Bronchial epithelial cell (primary cell): ENCODE measurements around the gene GPX3. TPM values are rescaled to one million over a fixed set of nuclear protein-coding genes. Genes with fewer than 3 reads are reported as not detected.
A peak's percentile ranks its signal among the peaks of the same experiment; 100 is the strongest.

Experiments
- DNase-seq: peaks from one replicate; pipeline ENCODE4 v3.0.0-alpha.2; 2010; ENCODE audit warnings: low read depth
- FAIRE-seq: peaks from 2 replicates; lab custom pipeline; 2011; peaks lifted over from hg19 to GRCh38; lab: Jason Lieb, UNC
- H3K27me3 ChIP-seq: 2 replicates; pipeline ENCODE4 v1.5.1; 2011; ENCODE audit warnings: low read length; ENCODE audit not compliant: control insufficient read depth, insufficient read depth
- H3K36me3 ChIP-seq: 2 replicates; pipeline ENCODE4 v1.5.1; 2011; ENCODE audit warnings: low read length; ENCODE audit not compliant: control insufficient read depth, insufficient read depth
- H3K4me3 ChIP-seq: 2 replicates; pipeline ENCODE4 v1.5.1; 2011; ENCODE audit warnings: mild to moderate bottlenecking, low read depth, low read length, control low read depth
- CTCF ChIP-seq: IDR thresholded peaks from 2 replicates; pipeline ENCODE4 v1.5.1; 2011; ENCODE audit warnings: mild to moderate bottlenecking, moderate library complexity, low read length, control low read depth, inconsistent platforms; ENCODE audit not compliant: insufficient read depth, severe bottlenecking
- total RNA-seq: library from RNA; depleted of rRNA; stranded (reverse); fragments of >200 nt; gene quantifications from 2 replicates; pipeline ENCODE4 v1.2.1, GENCODE V29; 2014

Gene GPX3
- total RNA-seq, 1 donor from 2014 or later, result 79.0 TPM

GRCh38 chr5:151048526-151048925 lies 28.1 kb downstream of the GPX3 start:
- DNase-seq (no peak), FAIRE-seq (no peak)

GRCh38 chr5:151051066-151051930 lies 30.9 kb downstream of the GPX3 start:
- FAIRE-seq (no peak), DNase-seq (peak; percentile 62)
- peak; percentile 84 for TF ChIP-seq CTCF
- no peaks in the 10 kb centered on the region for H3K27me3 ChIP-seq
- H3K36me3 ChIP-seq, result peaks cover 47% of the 10 kb centered on the region
- no peak overlapping the region for H3K4me3 ChIP-seq

More at GRCh38 chr5:151048526-151048925, 28.1 kb downstream of the GPX3 start:
- Histone ChIP-seq H3K36me3 (peaks cover 39% of the 10 kb centered on the region), H3K27me3 (no peaks in the 10 kb centered on the region), H3K4me3 (no peak overlapping the region)
- peak; percentile 41 for TF ChIP-seq CTCF

GRCh38 chr5:151051931-151052608 lies 31.7 kb downstream of the GPX3 start:
- H3K36me3 ChIP-seq, result peaks cover 52% of the 10 kb centered on the region
- FAIRE-seq (no peak), DNase-seq (no peak)
- H3K27me3 ChIP-seq, result no peaks in the 10 kb centered on the region
- TF ChIP-seq CTCF, result no peak
- no peak overlapping the region for H3K4me3 ChIP-seq

- H3K36me3 ChIP-seq, result peaks cover 49% of the 10 kb centered on the region
- no peak for TF ChIP-seq CTCF
- FAIRE-seq (no peak), DNase-seq (no peak)
- no peaks in the 10 kb centered on the region for H3K27me3 ChIP-seq
- H3K4me3 ChIP-seq, result no peak overlapping the region
These were observed 32.4 kb downstream of the GPX3 start for GRCh38 chr5:151052836-151053235.

- Histone ChIP-seq H3K27me3 (no peaks in the 10 kb centered on the region), H3K4me3 (no peak overlapping the region), H3K36me3 (peaks cover 49% of the 10 kb centered on the region)
- FAIRE-seq (no peak), DNase-seq (no peak)
- no peak for TF ChIP-seq CTCF
These were observed 33.5 kb downstream of the GPX3 start for GRCh38 chr5:151053796-151054462.
